HepG2 (cell line): ENCODE results near the gene CCT3. TPM values are rescaled to one million over a fixed set of nuclear protein-coding genes. Genes with fewer than 3 reads are reported as not detected.

Source experiments
- MXI1 ChIP-seq: IDR thresholded peaks from 3 replicates; pipeline ENCODE4 v1.6.1; 2012; ENCODE audit warnings: low read depth, low read length, inconsistent platforms, borderline replicate concordance
- SIX4 ChIP-seq: sonication (generic); formaldehyde crosslinking; IDR thresholded peaks from 2 replicates; pipeline ENCODE4 v1.4.0; 2020; ENCODE audit warnings: missing genetic modification reagents
- ZFYVE20 ChIP-seq: sonication (generic); formaldehyde crosslinking; IDR thresholded peaks from 2 replicates; pipeline ENCODE4 v1.8.0; 2023; ENCODE audit warnings: low read depth, mild to moderate bottlenecking, moderate library complexity, missing genetic modification reagents, borderline replicate concordance
- ZNF672 ChIP-seq: sonication (generic); formaldehyde crosslinking; IDR thresholded peaks from 2 replicates; pipeline ENCODE4 v1.8.1; 2022; ENCODE audit warnings: missing genetic modification reagents
- ZNF879 ChIP-seq: sonication (generic); formaldehyde crosslinking; IDR thresholded peaks from 2 replicates; pipeline ENCODE4 v1.8.1; 2023; ENCODE audit warnings: missing genetic modification reagents
- polyA plus RNA-seq, 8 experiments: library from polyadenylated mRNA; depleted of rRNA in 3 of 8; stranded (reverse) in 7 of 8; unstranded in 1 of 8; fragments of >200 nt; fragmentation: Illumina TruSeq in 4 of 8; extraction: Trizol in 4 of 8; gene quantifications; 2 replicates each; pipeline versions ENCODE4 v1.2.1 to v1.2.3, GENCODE V29; 2011 to 2016; ENCODE audit warnings: low read depth in 4 of 8, missing spikeins in 1 of 8, mixed read lengths in 1 of 8; ENCODE audit not compliant: insufficient read depth in 1 of 8
- total RNA-seq, 5 experiments: library from RNA; depleted of rRNA; stranded (reverse); fragments of >200 nt; fragmentation: Illumina TruSeq; extraction: Trizol; gene quantifications; 2 replicates each; pipeline ENCODE4 v1.2.3, GENCODE V29; 2016; ENCODE audit warnings: low read depth in 1 of 5
- TF ChIP-seq, protein P1 (sequence below): IDR thresholded peaks from 2 replicates; pipeline ENCODE4 v1.6.1; 2018; ENCODE audit warnings: missing genetic modification reagents
- TF ChIP-seq, protein P2 (sequence below): sonication (generic); formaldehyde crosslinking; IDR thresholded peaks from 2 replicates; pipeline ENCODE4 v1.9.0; 2021; ENCODE audit warnings: mild to moderate bottlenecking, missing genetic modification reagents
- TF ChIP-seq, protein P3 (sequence below): sonication (generic); formaldehyde crosslinking; conservative IDR thresholded peaks from 2 replicates; pipeline ENCODE4 v1.8.1; 2023; ENCODE audit warnings: missing genetic modification reagents
- TF ChIP-seq, protein P4 (sequence below): sonication (generic); formaldehyde crosslinking; IDR thresholded peaks from 2 replicates; pipeline ENCODE4 v1.4.0; 2020; ENCODE audit warnings: low read depth, mild to moderate bottlenecking, missing genetic modification reagents
- TF ChIP-seq, protein P5 (sequence below): sonication (generic); formaldehyde crosslinking; IDR thresholded peaks from 2 replicates; pipeline ENCODE4 v1.4.0; 2020; ENCODE audit warnings: missing genetic modification reagents

The CCT3 gene
- total and polyA plus RNA-seq, 2 of the 13 experiments (the other 11 are each of a cell fraction or from before 2014, with no cell fraction given) = 319 to 615 TPM

DNA sequence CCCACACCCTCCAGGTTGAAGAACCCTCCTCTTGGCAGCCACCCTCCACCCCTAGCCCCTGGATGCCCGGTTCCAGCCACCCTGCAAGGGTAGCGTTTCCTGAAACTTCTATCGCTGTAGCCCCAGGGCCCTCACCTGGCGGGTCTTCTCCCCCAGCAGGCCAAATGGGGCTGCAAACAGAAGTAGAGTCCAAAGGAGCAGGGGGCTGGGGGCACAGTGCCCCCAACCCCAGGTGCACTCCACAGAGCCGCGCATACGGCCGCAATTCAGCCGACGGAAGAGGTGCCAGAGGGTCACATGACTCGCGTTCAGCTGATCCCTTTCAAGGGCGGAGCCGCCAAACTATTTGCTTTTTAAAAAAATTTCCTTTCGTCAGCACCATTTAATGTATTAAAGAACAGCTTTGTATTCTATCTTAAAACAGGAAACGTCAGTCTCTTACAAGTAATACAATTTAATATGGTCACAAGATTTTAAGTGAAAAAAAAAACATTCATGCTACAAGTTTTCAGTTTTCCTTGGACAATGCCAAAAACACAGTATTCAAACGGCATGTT, 42.6 kb downstream of the CCT3 start, which contains the start of gene GLMP (continued):
- TF ChIP-seq, protein P1, sequence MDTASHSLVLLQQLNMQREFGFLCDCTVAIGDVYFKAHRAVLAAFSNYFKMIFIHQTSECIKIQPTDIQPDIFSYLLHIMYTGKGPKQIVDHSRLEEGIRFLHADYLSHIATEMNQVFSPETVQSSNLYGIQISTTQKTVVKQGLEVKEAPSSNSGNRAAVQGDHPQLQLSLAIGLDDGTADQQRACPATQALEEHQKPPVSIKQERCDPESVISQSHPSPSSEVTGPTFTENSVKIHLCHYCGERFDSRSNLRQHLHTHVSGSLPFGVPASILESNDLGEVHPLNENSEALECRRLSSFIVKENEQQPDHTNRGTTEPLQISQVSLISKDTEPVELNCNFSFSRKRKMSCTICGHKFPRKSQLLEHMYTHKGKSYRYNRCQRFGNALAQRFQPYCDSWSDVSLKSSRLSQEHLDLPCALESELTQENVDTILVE (CRISPR knock-in tag) = no peak; the same call in 1 of the 2 replicates
- TF ChIP-seq SIX4 (CRISPR knock-in tag) = no peak
- TF ChIP-seq, protein P2, sequence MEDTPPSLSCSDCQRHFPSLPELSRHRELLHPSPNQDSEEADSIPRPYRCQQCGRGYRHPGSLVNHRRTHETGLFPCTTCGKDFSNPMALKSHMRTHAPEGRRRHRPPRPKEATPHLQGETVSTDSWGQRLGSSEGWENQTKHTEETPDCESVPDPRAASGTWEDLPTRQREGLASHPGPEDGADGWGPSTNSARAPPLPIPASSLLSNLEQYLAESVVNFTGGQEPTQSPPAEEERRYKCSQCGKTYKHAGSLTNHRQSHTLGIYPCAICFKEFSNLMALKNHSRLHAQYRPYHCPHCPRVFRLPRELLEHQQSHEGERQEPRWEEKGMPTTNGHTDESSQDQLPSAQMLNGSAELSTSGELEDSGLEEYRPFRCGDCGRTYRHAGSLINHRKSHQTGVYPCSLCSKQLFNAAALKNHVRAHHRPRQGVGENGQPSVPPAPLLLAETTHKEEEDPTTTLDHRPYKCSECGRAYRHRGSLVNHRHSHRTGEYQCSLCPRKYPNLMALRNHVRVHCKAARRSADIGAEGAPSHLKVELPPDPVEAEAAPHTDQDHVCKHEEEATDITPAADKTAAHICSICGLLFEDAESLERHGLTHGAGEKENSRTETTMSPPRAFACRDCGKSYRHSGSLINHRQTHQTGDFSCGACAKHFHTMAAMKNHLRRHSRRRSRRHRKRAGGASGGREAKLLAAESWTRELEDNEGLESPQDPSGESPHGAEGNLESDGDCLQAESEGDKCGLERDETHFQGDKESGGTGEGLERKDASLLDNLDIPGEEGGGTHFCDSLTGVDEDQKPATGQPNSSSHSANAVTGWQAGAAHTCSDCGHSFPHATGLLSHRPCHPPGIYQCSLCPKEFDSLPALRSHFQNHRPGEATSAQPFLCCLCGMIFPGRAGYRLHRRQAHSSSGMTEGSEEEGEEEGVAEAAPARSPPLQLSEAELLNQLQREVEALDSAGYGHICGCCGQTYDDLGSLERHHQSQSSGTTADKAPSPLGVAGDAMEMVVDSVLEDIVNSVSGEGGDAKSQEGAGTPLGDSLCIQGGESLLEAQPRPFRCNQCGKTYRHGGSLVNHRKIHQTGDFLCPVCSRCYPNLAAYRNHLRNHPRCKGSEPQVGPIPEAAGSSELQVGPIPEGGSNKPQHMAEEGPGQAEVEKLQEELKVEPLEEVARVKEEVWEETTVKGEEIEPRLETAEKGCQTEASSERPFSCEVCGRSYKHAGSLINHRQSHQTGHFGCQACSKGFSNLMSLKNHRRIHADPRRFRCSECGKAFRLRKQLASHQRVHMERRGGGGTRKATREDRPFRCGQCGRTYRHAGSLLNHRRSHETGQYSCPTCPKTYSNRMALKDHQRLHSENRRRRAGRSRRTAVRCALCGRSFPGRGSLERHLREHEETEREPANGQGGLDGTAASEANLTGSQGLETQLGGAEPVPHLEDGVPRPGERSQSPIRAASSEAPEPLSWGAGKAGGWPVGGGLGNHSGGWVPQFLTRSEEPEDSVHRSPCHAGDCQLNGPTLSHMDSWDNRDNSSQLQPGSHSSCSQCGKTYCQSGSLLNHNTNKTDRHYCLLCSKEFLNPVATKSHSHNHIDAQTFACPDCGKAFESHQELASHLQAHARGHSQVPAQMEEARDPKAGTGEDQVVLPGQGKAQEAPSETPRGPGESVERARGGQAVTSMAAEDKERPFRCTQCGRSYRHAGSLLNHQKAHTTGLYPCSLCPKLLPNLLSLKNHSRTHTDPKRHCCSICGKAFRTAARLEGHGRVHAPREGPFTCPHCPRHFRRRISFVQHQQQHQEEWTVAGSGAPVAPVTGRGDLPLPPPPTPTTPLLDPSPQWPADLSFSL = no peak
- TF ChIP-seq ZNF672 (CRISPR knock-in tag) = no peak
- TF ChIP-seq, protein P3, sequence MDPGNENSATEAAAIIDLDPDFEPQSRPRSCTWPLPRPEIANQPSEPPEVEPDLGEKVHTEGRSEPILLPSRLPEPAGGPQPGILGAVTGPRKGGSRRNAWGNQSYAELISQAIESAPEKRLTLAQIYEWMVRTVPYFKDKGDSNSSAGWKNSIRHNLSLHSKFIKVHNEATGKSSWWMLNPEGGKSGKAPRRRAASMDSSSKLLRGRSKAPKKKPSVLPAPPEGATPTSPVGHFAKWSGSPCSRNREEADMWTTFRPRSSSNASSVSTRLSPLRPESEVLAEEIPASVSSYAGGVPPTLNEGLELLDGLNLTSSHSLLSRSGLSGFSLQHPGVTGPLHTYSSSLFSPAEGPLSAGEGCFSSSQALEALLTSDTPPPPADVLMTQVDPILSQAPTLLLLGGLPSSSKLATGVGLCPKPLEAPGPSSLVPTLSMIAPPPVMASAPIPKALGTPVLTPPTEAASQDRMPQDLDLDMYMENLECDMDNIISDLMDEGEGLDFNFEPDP = no peak
- no peak for TF ChIP-seq ZNF879 (CRISPR knock-in tag)
- no peak for TF ChIP-seq MXI1
- no peak for TF ChIP-seq ZFYVE20 (CRISPR knock-in tag)
- TF ChIP-seq, protein P4, sequence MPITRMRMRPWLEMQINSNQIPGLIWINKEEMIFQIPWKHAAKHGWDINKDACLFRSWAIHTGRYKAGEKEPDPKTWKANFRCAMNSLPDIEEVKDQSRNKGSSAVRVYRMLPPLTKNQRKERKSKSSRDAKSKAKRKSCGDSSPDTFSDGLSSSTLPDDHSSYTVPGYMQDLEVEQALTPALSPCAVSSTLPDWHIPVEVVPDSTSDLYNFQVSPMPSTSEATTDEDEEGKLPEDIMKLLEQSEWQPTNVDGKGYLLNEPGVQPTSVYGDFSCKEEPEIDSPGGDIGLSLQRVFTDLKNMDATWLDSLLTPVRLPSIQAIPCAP (CRISPR knock-in tag) = no peak
- TF ChIP-seq, protein P5, sequence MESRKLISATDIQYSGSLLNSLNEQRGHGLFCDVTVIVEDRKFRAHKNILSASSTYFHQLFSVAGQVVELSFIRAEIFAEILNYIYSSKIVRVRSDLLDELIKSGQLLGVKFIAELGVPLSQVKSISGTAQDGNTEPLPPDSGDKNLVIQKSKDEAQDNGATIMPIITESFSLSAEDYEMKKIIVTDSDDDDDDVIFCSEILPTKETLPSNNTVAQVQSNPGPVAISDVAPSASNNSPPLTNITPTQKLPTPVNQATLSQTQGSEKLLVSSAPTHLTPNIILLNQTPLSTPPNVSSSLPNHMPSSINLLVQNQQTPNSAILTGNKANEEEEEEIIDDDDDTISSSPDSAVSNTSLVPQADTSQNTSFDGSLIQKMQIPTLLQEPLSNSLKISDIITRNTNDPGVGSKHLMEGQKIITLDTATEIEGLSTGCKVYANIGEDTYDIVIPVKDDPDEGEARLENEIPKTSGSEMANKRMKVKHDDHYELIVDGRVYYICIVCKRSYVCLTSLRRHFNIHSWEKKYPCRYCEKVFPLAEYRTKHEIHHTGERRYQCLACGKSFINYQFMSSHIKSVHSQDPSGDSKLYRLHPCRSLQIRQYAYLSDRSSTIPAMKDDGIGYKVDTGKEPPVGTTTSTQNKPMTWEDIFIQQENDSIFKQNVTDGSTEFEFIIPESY = no peak
